ENCODE measurements around the gene LRRC73. TPM values are rescaled to one million over a fixed set of nuclear protein-coding genes. Genes with fewer than 3 reads are reported as not detected.

The LRRC73 gene
- total RNA-seq, 2 experiments from 2014 or later: 0.11 to 0.18 TPM

- Mint-ChIP-seq H3K4me3 (no peak overlapping the region), H3K4me1 (ENCODE audit: low read depth) (peaks cover 19% of the 10 kb centered on the region), H3K9me3 (no peaks in the 10 kb centered on the region), H3K27ac (no peak overlapping the region), H3K27me3 (no peaks in the 10 kb centered on the region), H3K36me3 (ENCODE audit: low read depth) (no peaks in the 10 kb centered on the region)
- ATAC-seq: no peak
- DNase-seq: no peak
- POLR2A ChIA-PET: no interaction called here
- intact Hi-C loops (cut with micrococcal nuclease): no loop called here
- TF ChIP-seq, protein P1, sequence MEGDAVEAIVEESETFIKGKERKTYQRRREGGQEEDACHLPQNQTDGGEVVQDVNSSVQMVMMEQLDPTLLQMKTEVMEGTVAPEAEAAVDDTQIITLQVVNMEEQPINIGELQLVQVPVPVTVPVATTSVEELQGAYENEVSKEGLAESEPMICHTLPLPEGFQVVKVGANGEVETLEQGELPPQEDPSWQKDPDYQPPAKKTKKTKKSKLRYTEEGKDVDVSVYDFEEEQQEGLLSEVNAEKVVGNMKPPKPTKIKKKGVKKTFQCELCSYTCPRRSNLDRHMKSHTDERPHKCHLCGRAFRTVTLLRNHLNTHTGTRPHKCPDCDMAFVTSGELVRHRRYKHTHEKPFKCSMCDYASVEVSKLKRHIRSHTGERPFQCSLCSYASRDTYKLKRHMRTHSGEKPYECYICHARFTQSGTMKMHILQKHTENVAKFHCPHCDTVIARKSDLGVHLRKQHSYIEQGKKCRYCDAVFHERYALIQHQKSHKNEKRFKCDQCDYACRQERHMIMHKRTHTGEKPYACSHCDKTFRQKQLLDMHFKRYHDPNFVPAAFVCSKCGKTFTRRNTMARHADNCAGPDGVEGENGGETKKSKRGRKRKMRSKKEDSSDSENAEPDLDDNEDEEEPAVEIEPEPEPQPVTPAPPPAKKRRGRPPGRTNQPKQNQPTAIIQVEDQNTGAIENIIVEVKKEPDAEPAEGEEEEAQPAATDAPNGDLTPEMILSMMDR (IDR thresholded peaks at IDR 0.05): no peak
- CTCF ChIA-PET: interaction anchor here (1.0 to 10.4 kb wide), 5 partner anchors 14 to 183 kb away, joined by 3 to 78 read pairs (median 4); partner anchors contain the start of genes CRIP3 and TJAP1
These were observed 18.1 kb downstream of the LRRC73 start for GRCh38 chr6:43491750-43492661.

DNA sequence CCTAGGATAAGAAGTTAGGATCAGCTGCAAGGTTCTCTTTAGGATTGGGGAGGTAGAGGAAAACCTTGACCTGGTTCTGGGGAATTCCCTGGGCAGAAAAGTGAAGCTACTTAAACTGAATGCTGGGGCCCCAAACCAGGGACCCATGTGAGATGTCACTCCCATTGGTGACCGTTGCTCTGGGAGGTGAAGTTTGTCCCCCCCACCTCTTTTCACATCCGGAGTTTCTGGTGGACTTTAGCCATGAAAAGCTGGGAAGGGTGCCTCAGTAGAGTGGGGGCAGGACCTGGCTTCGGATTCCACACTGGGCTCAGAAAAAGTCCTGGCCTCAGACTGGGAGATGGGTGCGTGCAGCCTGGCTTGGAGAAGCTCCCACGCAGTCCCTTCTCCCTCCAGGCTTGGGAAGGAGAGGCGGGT is 19.6 kb downstream of the LRRC73 start:
- H3K27ac Mint-ChIP-seq: no peak overlapping the region
- H3K4me1 Mint-ChIP-seq (ENCODE audit: low read depth): peaks cover 19% of the 10 kb centered on the region
- no peaks in the 10 kb centered on the region for H3K27me3 Mint-ChIP-seq
- TF ChIP-seq, protein P1 (IDR thresholded peaks at IDR 0.05): no peak
- ChIA-PET POLR2A (interaction anchor here (0.7 kb wide), 1 partner anchor 9 kb away, joined by 3 read pairs; no protein-coding TSS in a partner anchor), CTCF (interaction anchor here (1.2 to 10.4 kb wide), 2 partner anchors 16 to 36 kb away, joined by 5 to 78 read pairs; no protein-coding TSS in a partner anchor)
- no peaks in the 10 kb centered on the region for H3K36me3 Mint-ChIP-seq (ENCODE audit: low read depth)
- intact Hi-C loops (cut with micrococcal nuclease): no loop called here
- DNase-seq: no peak
- ATAC-seq: no peak
- no peak overlapping the region for H3K4me3 Mint-ChIP-seq
- H3K9me3 Mint-ChIP-seq: no peaks in the 10 kb centered on the region

GRCh38 chr6:43489277-43490072 is 20.7 kb downstream of the LRRC73 start:
- POLR2A ChIA-PET: interaction anchor here (1.1 kb wide), 1 partner anchor 11 kb away, joined by 3 read pairs; no protein-coding TSS in a partner anchor
- Mint-ChIP-seq H3K4me3 (no peak overlapping the region), H3K36me3 (ENCODE audit: low read depth) (no peaks in the 10 kb centered on the region), H3K27ac (no peak overlapping the region), H3K9me3 (no peaks in the 10 kb centered on the region), H3K27me3 (no peaks in the 10 kb centered on the region), H3K4me1 (ENCODE audit: low read depth) (peaks cover 11% of the 10 kb centered on the region)
- ATAC-seq: no peak
- TF ChIP-seq, protein P1 (IDR thresholded peaks at IDR 0.05): no peak
- no peak for DNase-seq
- CTCF ChIA-PET: interaction anchor here (1.0 to 10.4 kb wide), 3 partner anchors 17 to 591 kb away, joined by 3 to 78 read pairs (median 5); no protein-coding TSS in a partner anchor
- intact Hi-C loops (cut with micrococcal nuclease): no loop called here

DNA sequence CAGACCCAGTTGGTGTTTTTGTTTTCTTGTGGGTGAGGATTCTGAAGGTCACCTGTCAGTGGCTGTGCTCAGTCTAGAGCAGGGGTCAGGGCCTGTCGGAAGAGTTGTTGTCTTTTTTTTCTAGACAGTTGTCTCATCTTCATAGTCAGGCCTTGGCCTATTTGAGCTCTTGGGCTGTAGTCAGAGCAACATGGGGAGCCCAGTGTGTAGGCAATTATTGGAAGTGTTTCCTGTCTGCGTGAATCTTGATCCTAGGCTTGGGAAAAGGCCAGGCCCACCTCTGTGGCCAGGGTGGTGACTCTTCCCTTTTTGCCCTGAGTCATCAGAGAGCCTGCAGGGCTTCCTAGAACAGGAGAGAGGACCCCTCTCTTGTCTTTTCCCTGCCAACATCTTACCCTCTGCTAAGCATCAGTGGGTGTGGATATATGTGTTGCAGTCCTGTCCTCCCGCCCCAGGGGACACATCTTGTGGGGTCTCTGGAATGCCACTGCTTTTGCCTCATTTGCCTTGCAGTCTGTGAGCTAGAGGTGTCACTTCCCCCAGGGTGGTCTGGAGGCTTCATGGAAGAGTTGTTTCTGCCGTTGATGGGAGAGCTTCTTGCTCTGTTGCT is 21.4 kb downstream of the LRRC73 start:
- DNase-seq: no peak
- CTCF ChIA-PET: interaction anchor here (1.0 to 10.4 kb wide), 3 partner anchors 18 to 591 kb away, joined by 3 to 78 read pairs (median 18); no protein-coding TSS in a partner anchor
- ATAC-seq: no peak
- POLR2A ChIA-PET: interaction anchor here (1.1 kb wide), 1 partner anchor 11 kb away, joined by 3 read pairs; no protein-coding TSS in a partner anchor
- Mint-ChIP-seq H3K4me1 (ENCODE audit: low read depth) (peaks cover 6% of the 10 kb centered on the region), H3K27ac (no peak overlapping the region), H3K36me3 (ENCODE audit: low read depth) (no peaks in the 10 kb centered on the region), H3K4me3 (no peak overlapping the region), H3K9me3 (no peaks in the 10 kb centered on the region), H3K27me3 (no peaks in the 10 kb centered on the region)
- TF ChIP-seq, protein P1 (IDR thresholded peaks at IDR 0.05): no peak
- intact Hi-C loops (cut with micrococcal nuclease): no loop called here
